Fibroblast of lung (primary cell): ENCODE data around the gene SLC38A10. TPM values are rescaled to one million over a fixed set of nuclear protein-coding genes. Genes with fewer than 3 reads are reported as not detected.
"Not testable (repeated sequence)": the region's sequence is repeated elsewhere in the genome, so short reads cannot be mapped to it uniquely, and the experiment has no call there.

Experiments used
- DNase-seq, 2 donors: peaks; one replicate each; pipeline versions ENCODE4 v3.0.0 to v3.0.0-alpha.2; 2010; ENCODE audit warnings: low read depth in 2 of 2
- H2AFZ ChIP-seq: 2 replicates; pipeline ENCODE4 v1.5.1; 2012; ENCODE audit warnings: low read length, control low read depth, inconsistent platforms
- H3K27ac ChIP-seq: 2 replicates; pipeline ENCODE4 v1.5.1; 2011; ENCODE audit warnings: low read length, control low read depth; ENCODE audit not compliant: insufficient read depth
- H3K27me3 ChIP-seq: 2 replicates; pipeline ENCODE4 v1.5.1; 2011; ENCODE audit warnings: mild to moderate bottlenecking, low read length; ENCODE audit not compliant: control insufficient read depth, insufficient read depth
- H3K36me3 ChIP-seq: 2 replicates; pipeline ENCODE4 v1.5.1; 2011; ENCODE audit warnings: low read length; ENCODE audit not compliant: control insufficient read depth, insufficient read depth
- H3K4me1 ChIP-seq: 2 replicates; pipeline ENCODE4 v1.5.1; 2011; ENCODE audit warnings: low read length; ENCODE audit not compliant: control insufficient read depth, insufficient read depth; ENCODE audit errors: extremely low read depth
- H3K4me2 ChIP-seq: 2 replicates; pipeline ENCODE4 v1.5.1; 2011; ENCODE audit warnings: low read length, control low read depth; ENCODE audit not compliant: insufficient read depth; ENCODE audit errors: extremely low read depth
- H3K4me3 ChIP-seq, 4 experiments: fragments of 200-600 bp in 1 of 4; sonication (generic) in 1 of 4; replicated peaks in 1 of 4; 2 replicates each; pipeline ENCODE4 v1.5.1; 2011 to 2016; ENCODE audit warnings: low read length in 4 of 4, low read depth in 3 of 4, mild to moderate bottlenecking in 3 of 4, control low read depth in 2 of 4, inconsistent platforms in 1 of 4, mixed read lengths in 1 of 4; ENCODE audit not compliant: insufficient read depth in 1 of 4; ENCODE audit errors: control extremely low read depth in 1 of 4
- H3K79me2 ChIP-seq: 2 replicates; pipeline ENCODE4 v1.5.1; 2012; ENCODE audit warnings: mild to moderate bottlenecking, low read length, inconsistent platforms; ENCODE audit not compliant: control insufficient read depth, insufficient read depth
- H3K9ac ChIP-seq: 2 replicates; pipeline ENCODE4 v1.5.1; 2011; ENCODE audit warnings: mild to moderate bottlenecking, low read length, control low read depth; ENCODE audit not compliant: insufficient read depth
- H3K9me3 ChIP-seq: 2 replicates; pipeline ENCODE4 v1.5.1; 2012; ENCODE audit warnings: low read depth, low read length; ENCODE audit not compliant: control insufficient read depth, insufficient read depth
- H4K20me1 ChIP-seq: 2 replicates; pipeline ENCODE4 v1.5.1; 2011; ENCODE audit warnings: low read length; ENCODE audit not compliant: control insufficient read depth, insufficient read depth; ENCODE audit errors: extremely low read depth
- EZH2 ChIP-seq: IDR thresholded peaks from 2 replicates; pipeline ENCODE4 v1.5.1; 2012; ENCODE audit warnings: low read length, control low read depth, mild to moderate bottlenecking; ENCODE audit errors: missing control alignments
- polyA plus RNA-seq, 2 donors: library from polyadenylated mRNA; depleted of rRNA in 1 of 2; stranded (reverse) in 1 of 2; unstranded in 1 of 2; fragments of >200 nt; gene quantifications; 2 replicates each; pipeline ENCODE4 v1.2.1, GENCODE V29; 2011 to 2012; ENCODE audit warnings: missing spikeins in 1 of 2
- total RNA-seq: library from RNA; depleted of rRNA; stranded (reverse); fragments of >200 nt; gene quantifications from 2 replicates; pipeline ENCODE4 v1.2.1, GENCODE V29; 2014
- TF ChIP-seq, protein P1 (sequence below), 2 donors: IDR thresholded peaks in 1 of 2; conservative IDR thresholded peaks in 1 of 2; 1 replicate in 1 of 2; 2 replicates in 1 of 2; pipeline ENCODE4 v1.5.1; 2011 to 2012; ENCODE audit warnings: low read length in 2 of 2, control low read depth in 1 of 2, inconsistent platforms in 1 of 2, low read depth in 1 of 2, mild to moderate bottlenecking in 1 of 2

Gene SLC38A10
- total and polyA plus RNA-seq, 2 donors (not counting 1 experiment from before 2014, with no cell fraction given), result 23.6 to 53.2 TPM

DNA sequence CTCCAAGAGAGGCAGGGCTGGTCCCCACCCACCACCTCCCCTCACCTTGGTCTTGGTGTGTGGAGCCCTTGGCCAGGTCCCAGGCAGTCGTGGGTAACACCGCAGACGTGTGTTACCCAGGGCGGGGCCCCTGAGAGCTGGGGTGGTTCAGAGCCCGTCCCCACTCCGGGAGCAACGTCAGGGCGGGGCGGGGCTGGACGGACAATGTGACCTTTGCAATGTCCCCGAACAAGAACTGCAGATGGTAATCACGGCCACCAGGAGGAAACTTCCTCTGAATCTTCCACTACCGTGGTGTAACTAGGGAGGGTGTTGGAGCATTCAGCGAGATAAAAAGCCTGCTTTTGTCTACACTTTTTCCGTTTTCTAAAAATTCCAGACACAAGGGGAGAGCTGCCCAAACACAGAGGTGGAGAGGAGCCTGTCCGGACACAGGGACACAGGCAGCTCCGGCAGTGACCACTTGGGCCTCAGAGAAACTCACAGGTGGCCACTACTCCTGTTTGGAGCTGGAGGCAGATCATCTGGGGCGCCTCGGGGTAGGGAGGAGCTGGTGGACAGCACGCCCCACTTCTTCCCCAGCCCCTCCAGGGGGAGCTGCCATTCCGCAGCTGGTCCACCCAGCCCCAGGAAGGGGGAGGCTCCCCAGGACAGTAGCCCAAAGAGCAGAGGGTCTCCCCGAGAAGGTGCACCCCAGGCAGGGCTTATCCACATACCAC is 14.2 kb upstream of the SLC38A10 start:
- Histone ChIP-seq H3K4me1 (peaks cover 2% of the 10 kb centered on the region), H3K79me2 (no peaks in the 10 kb centered on the region), H3K9me3 (no peaks in the 10 kb centered on the region), H3K4me2 (peak overlapping the region; percentile 57), H2AFZ (peak overlapping the region; percentile 55), H3K9ac (no peak overlapping the region), H3K4me3 (no peak overlapping the region), H4K20me1 (no peaks in the 10 kb centered on the region), H3K27me3 (no peaks in the 10 kb centered on the region), H3K36me3 (no peaks in the 10 kb centered on the region), H3K27ac (no peak overlapping the region)
- peak; percentile 54 to 74 for DNase-seq
- TF ChIP-seq, protein P1, sequence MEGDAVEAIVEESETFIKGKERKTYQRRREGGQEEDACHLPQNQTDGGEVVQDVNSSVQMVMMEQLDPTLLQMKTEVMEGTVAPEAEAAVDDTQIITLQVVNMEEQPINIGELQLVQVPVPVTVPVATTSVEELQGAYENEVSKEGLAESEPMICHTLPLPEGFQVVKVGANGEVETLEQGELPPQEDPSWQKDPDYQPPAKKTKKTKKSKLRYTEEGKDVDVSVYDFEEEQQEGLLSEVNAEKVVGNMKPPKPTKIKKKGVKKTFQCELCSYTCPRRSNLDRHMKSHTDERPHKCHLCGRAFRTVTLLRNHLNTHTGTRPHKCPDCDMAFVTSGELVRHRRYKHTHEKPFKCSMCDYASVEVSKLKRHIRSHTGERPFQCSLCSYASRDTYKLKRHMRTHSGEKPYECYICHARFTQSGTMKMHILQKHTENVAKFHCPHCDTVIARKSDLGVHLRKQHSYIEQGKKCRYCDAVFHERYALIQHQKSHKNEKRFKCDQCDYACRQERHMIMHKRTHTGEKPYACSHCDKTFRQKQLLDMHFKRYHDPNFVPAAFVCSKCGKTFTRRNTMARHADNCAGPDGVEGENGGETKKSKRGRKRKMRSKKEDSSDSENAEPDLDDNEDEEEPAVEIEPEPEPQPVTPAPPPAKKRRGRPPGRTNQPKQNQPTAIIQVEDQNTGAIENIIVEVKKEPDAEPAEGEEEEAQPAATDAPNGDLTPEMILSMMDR (conservative IDR thresholded peaks at IDR 0.05 in 1 of 2, IDR thresholded peaks at IDR 0.05 in 1 of 2; ENCODE audit: low read depth in 1 of 2, low read length in 2 of 2), result peak; percentile 14 to 46
- TF ChIP-seq EZH2, result no peak

DNA sequence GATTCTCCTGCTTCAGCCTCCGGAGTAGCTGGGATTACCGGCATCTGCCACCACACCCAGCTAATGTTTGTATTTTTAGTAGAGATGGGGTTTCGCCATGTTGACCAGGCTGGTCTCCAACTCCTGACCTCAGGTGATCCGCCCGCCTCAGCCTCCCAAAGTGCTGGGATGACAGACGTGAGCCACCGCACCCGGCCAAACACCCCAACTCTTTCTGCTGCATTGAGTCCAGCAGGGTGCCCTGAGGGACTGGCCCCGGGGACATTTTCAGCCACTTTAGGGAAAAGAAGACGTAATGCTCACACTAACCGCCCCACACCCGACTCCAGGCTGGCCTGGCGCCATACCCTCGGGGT is 13.7 kb upstream of the SLC38A10 start:
- H3K36me3 ChIP-seq, result not testable (repeated sequence)
- Histone ChIP-seq H2AFZ (peak overlapping the region; percentile 55), H3K4me2 (peak overlapping the region; percentile 57)

DNA sequence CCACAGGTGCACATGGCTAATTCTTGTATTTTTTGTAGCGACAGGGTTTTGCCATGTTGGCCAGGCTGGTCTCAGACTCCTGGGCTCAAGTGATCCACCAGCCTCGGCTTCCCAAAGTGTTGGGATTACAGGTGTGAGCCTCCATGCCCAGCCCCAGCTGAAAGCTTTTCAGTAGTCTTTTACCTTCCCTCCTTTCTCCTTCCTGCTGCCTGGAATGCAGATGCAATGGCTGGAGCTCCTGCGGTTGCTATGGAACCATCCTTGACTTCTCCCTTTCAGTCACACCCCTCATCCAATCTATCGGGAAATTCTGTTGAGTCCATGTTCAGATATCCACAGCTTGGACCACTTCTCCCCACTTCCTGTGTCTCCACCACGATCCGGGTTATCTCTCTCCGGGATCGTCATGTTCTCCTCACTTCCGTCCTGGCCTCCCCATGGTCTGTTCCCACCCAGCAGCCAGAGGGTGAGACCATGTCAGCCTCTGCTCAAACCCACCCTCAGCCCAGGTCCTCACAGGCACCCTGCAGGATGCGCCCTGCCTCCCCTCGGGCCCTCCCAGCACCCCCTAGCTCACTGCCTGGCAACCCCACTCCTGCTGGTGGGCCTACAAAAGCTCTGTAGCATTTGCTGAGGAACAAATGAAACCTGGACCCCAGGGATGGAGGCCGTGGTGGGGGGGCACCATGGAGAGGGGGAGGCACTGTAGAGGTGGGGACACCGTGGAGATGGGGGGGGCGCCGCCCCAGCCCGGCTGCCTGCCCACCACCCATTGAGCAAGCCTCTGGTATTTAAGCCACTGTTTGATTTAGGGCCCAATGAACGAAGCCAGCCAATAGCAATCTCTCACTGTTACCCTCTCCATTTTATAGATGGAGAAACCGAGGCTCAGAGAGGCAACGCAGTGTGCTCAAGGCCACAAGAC is 12.8 kb upstream of the SLC38A10 start:
- DNase-seq, result no peak
- TF ChIP-seq, protein P1 (conservative IDR thresholded peaks at IDR 0.05 in 1 of 2, IDR thresholded peaks at IDR 0.05 in 1 of 2; ENCODE audit: low read depth in 1 of 2, low read length in 2 of 2), result no peak
- no peak for TF ChIP-seq EZH2
- Histone ChIP-seq H3K4me1 (peaks cover 2% of the 10 kb centered on the region), H3K79me2 (no peaks in the 10 kb centered on the region), H3K36me3 (no peaks in the 10 kb centered on the region), H3K4me2 (no peak overlapping the region), H2AFZ (no peak overlapping the region), H3K27me3 (no peaks in the 10 kb centered on the region), H3K9me3 (no peaks in the 10 kb centered on the region), H3K9ac (no peak overlapping the region), H4K20me1 (no peaks in the 10 kb centered on the region), H3K4me3 (no peak overlapping the region), H3K27ac (no peak overlapping the region)

More for the DNA sequence above, 13.7 kb upstream of the SLC38A10 start:
- H3K27ac ChIP-seq, H3K9me3 ChIP-seq, H3K79me2 ChIP-seq, H3K9ac ChIP-seq, DNase-seq, H4K20me1 ChIP-seq, H3K4me1 ChIP-seq, H3K27me3 ChIP-seq, H3K4me3 ChIP-seq: not testable (repeated sequence)
